Measurements from ENCODE around the gene STX17.

STX17 gene

DNA sequence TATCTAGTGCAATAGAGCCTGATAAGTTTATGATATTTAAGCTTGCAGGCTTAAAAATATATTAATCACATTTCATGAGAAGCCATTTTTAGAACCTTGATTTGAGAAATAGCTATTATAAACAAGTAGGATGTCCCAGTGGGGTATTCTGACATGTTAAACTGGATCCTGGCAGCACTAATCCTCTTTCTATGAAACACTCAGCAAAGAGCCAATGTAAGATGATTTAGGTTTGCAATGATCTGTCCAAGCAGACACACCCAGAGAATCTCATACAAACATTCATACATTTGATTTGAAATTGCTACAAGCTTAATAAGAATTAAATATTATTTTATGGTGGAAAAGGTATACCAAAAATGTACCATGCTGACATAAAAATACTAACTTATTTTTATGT lies 105.8 kb downstream of the STX17 start:
- H3K79me2 ChIP-seq (ENCODE audit: insufficient read depth, low read depth), result no peaks in the 10 kb centered on the region
- H3K9ac ChIP-seq, result no peak overlapping the region
- H3K4me1 ChIP-seq (ENCODE audit: low read depth, poor library complexity, severe bottlenecking), result no peaks in the 10 kb centered on the region
- H3K27me3 ChIP-seq (ENCODE audit: insufficient read depth, low read depth), result no peaks in the 10 kb centered on the region
- no peaks in the 10 kb centered on the region for H4K20me1 ChIP-seq (ENCODE audit: insufficient read depth)
- no peaks in the 10 kb centered on the region; the same call in 1 of the 2 replicates for H3K36me3 ChIP-seq (ENCODE audit: insufficient read depth)
- TF ChIP-seq, protein P1, sequence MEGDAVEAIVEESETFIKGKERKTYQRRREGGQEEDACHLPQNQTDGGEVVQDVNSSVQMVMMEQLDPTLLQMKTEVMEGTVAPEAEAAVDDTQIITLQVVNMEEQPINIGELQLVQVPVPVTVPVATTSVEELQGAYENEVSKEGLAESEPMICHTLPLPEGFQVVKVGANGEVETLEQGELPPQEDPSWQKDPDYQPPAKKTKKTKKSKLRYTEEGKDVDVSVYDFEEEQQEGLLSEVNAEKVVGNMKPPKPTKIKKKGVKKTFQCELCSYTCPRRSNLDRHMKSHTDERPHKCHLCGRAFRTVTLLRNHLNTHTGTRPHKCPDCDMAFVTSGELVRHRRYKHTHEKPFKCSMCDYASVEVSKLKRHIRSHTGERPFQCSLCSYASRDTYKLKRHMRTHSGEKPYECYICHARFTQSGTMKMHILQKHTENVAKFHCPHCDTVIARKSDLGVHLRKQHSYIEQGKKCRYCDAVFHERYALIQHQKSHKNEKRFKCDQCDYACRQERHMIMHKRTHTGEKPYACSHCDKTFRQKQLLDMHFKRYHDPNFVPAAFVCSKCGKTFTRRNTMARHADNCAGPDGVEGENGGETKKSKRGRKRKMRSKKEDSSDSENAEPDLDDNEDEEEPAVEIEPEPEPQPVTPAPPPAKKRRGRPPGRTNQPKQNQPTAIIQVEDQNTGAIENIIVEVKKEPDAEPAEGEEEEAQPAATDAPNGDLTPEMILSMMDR (conservative IDR thresholded peaks at IDR 0.05; ENCODE audit: low read depth, low read length), result no peak
- H3K27ac ChIP-seq, result no peak overlapping the region
- no peak overlapping the region for H3K4me2 ChIP-seq
- no peak overlapping the region for H2AFZ ChIP-seq (ENCODE audit: low read depth)
- H3K4me3 ChIP-seq (IDR thresholded peaks at IDR 0.05; ENCODE audit: insufficient read depth, low read depth, low read length), result no peak overlapping the region

DNA sequence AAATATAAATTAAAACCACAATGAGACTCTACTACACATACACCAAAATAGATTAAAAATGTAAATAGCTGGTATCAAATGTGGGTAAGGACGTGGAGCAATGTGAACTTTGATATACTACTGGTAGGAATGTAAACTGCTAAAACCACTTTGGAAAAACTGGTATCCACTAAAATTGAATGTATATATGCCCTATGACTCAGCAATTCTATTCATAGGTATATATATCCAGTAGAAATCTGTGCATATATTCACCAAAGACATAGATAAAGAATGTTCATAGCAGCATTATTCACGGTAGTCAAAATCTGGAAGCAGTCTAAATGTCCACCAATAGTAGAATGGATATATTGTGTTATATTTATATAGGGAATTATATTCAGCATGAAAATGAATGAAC lies 107.1 kb downstream of the STX17 start:
- H3K27me3 ChIP-seq (ENCODE audit: insufficient read depth, low read depth), result no peaks in the 10 kb centered on the region
- no peaks in the 10 kb centered on the region; the same call in 1 of the 2 replicates for H3K36me3 ChIP-seq (ENCODE audit: insufficient read depth)
- H3K4me2 ChIP-seq, result no peak overlapping the region
- H3K4me3 ChIP-seq (IDR thresholded peaks at IDR 0.05; ENCODE audit: insufficient read depth, low read depth, low read length), result no peak overlapping the region
- TF ChIP-seq, protein P1 (conservative IDR thresholded peaks at IDR 0.05; ENCODE audit: low read depth, low read length), result no peak
- no peak overlapping the region for H3K9ac ChIP-seq
- H3K27ac ChIP-seq, result no peak overlapping the region
- H3K4me1 ChIP-seq (ENCODE audit: low read depth, poor library complexity, severe bottlenecking), result no peaks in the 10 kb centered on the region
- H3K79me2 ChIP-seq (ENCODE audit: insufficient read depth, low read depth), result no peaks in the 10 kb centered on the region
- no peaks in the 10 kb centered on the region for H4K20me1 ChIP-seq (ENCODE audit: insufficient read depth)
- H2AFZ ChIP-seq (ENCODE audit: low read depth), result no peak overlapping the region

DNA sequence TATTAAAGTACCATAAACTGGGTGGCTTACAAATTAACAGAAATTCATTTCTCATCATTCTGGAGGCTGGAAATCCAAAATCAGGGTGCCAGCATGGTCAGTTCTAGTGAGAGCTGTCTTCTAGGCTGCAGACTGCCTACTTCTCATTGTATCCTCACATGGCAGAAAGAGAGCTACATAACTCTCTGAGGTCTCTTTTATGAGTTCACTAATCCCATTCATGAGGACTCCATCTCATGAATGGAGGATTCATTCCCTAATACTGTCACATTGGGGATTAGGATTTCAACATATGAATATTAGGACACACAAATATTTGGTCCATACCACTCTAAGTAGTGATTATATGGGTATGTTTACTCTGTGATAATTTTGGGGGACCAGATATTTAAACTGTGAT lies 108.4 kb downstream of the STX17 start:
- Histone ChIP-seq H3K79me2 (ENCODE audit: insufficient read depth, low read depth) (no peaks in the 10 kb centered on the region), H3K4me2 (no peak overlapping the region), H3K4me3 (IDR thresholded peaks at IDR 0.05; ENCODE audit: insufficient read depth, low read depth, low read length) (no peak overlapping the region), H2AFZ (ENCODE audit: low read depth) (no peak overlapping the region), H3K36me3 (ENCODE audit: insufficient read depth) (no peaks in the 10 kb centered on the region; the same call in 1 of the 2 replicates), H3K27ac (no peak overlapping the region), H3K27me3 (ENCODE audit: insufficient read depth, low read depth) (no peaks in the 10 kb centered on the region), H3K4me1 (ENCODE audit: low read depth, poor library complexity, severe bottlenecking) (no peaks in the 10 kb centered on the region), H4K20me1 (ENCODE audit: insufficient read depth) (no peaks in the 10 kb centered on the region), H3K9ac (no peak overlapping the region)
- TF ChIP-seq, protein P1 (conservative IDR thresholded peaks at IDR 0.05; ENCODE audit: low read depth, low read length), result no peak

DNA sequence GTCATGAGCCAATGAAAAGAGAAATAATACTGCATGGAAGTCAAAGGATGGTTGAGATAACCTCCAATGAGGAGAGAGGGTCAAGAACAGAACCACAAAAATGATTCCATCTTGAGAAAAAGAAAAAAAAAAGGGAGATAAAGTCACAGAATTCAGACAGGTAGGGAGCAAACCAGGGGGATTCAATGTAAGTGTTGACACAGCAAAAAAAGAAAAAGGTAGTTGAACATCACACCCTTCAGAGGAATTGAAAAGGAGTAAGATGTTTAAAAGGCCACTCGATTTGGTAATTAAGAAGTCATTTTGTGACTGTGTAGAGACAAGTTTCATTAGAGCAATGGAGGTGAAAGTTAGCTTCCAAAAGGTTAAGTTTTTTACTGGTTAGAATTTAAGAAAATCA lies 113.1 kb downstream of the STX17 start:
- TF ChIP-seq, protein P1 (conservative IDR thresholded peaks at IDR 0.05; ENCODE audit: low read depth, low read length), result no peak
- H3K4me1 ChIP-seq (ENCODE audit: low read depth, poor library complexity, severe bottlenecking), result no peaks in the 10 kb centered on the region
- no peak overlapping the region for H3K4me2 ChIP-seq
- no peak overlapping the region for H3K4me3 ChIP-seq (IDR thresholded peaks at IDR 0.05; ENCODE audit: insufficient read depth, low read depth, low read length)
- no peak overlapping the region for H2AFZ ChIP-seq (ENCODE audit: low read depth)
- H4K20me1 ChIP-seq (ENCODE audit: insufficient read depth), result no peaks in the 10 kb centered on the region
- no peaks in the 10 kb centered on the region for H3K27me3 ChIP-seq (ENCODE audit: insufficient read depth, low read depth)
- no peaks in the 10 kb centered on the region for H3K36me3 ChIP-seq (ENCODE audit: insufficient read depth)
- H3K27ac ChIP-seq, result no peak overlapping the region
- H3K9ac ChIP-seq, result no peak overlapping the region
- H3K79me2 ChIP-seq (ENCODE audit: insufficient read depth, low read depth), result no peaks in the 10 kb centered on the region
